GM19238 (cell line): ENCODE data around the gene TTLL9.

Experiments used
- DNase-seq: peaks from one replicate; pipeline ENCODE4 v3.0.0; 2011; ENCODE audit warnings: low spot score; ENCODE audit not compliant: insufficient read length

Gene TTLL9

DNA sequence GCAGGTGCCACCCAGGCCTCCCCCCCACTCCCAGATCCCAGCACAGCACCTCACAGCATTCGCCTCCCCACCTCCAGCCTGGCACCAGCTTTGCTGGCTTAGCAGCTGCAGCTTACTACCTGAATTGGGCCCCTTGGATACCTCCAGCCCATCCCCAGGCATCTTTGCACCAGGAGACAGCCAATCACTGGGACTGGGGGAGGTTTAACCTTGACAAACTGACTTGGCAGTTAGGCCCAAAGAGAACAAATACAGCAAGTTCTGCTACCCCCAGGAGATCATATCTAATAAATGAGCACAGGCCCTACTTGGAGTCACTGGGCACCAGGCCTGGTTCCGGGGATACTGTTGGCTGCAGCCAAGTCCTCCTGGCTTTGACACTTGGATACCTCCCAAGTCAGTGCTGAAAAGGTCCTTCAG lies 72.6 kb downstream of the TTLL9 start:
- DNase-seq: no peak

DNA sequence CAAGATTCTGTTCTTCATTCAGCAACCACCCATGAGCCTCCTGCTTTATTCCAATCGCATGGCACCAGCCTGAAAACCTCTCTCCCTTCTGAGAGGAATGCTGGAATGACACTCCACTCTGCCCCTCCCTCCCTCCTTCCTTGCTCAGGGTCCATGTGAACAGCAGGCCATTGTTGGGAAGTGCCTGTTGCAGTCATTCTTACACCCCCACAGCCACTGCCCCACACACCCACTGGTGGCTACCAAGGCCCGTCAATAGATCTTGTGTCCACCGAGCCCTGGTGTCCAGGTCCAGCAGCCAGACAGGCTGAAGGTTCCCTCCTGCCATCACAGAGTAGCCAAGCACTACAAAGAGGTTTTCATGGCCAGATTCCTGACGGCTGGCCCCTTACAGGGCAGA lies 74.9 kb downstream of the TTLL9 start:
- no peak for DNase-seq

DNA sequence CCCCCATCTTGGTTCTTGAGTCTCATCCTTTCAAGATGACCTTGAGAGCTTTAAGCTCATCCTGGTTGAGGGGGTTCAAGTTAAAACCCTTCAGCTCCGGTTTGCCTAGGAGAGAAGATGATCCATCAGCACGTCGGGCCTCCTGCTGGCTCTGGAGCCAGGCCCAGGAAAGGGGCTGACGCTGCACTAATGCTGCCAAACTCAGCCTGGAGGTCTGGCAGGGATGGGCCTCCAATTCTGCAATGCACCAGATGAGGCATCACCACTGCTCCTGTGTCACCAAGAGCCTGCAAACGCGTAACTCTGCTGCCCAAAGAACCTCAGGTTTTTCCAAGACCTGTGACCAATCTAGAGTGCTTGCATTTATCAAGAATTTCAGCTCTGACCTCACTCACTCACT lies 75.4 kb downstream of the TTLL9 start:
- DNase-seq: no peak

DNA sequence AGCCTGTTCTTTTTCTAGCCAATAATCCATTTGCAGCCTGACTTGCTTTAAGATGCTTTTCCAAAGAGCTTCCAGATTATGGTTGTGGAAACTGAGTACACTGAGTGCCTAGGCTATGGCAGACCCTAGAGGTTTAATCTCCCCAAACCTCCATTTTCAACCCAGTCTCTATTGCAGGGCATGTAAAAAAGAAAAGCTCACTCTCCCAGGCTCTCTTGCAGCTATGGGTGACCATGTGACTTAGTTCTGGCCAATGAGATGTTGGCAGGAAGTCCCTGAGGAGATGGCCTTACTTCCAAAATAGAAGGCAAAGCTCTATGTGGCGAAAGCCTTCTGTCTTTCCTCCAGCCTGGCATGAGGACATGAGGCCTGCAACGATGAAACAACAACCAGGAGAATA lies 77.6 kb downstream of the TTLL9 start:
- no peak for DNase-seq

DNA sequence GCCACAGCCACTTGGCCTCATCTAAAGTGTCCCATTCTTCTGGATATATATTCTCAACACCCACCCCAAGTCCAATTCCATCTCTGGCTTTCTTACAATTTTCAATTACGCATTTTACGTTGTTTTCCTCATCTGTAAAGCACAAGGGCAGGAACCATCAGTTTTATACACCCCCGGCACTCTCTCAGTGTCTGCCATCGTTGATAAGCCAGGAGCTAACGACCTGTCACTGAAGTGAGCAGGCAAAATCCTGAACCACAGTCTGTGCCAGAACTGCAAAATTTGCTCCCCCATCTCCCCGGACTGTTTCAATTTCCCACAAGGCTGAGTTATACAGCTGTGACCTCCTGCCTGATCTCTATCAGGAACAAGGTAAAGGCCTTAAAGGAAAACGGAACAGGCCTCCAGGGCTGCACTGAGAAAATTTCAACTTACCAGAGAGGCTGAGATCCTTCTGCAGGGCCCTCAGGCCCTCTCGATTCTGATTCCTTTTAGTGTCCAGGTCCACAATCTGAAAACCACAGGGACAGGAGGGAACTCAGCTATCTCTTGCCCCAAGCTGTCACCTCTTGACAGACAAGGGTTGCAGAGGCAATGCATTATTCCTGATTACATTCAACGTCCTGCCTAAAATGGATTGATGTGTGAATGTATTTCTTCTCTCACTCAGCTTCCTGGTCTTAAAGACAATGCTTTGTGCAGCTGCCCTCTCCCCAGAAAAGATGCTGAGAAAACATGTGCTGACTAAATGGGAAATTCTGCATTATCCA lies 79.6 kb downstream of the TTLL9 start:
- no peak for DNase-seq

DNA sequence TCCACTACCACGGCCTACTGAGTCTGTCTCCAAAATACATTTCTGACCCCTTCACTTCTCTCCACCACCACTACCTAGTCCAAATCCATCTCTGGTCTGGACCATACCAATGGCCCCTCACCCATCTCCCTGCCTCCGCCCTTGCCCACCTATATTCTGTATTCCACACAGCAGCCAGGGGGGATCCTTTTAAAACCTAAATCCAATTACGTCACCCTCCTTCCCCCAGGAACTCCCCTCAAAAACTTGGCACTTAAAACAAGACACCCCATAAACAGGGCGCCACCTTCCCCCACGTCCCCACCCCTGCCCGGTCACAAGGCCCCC lies 80.7 kb downstream of the TTLL9 start:
- DNase-seq: no peak

DNA sequence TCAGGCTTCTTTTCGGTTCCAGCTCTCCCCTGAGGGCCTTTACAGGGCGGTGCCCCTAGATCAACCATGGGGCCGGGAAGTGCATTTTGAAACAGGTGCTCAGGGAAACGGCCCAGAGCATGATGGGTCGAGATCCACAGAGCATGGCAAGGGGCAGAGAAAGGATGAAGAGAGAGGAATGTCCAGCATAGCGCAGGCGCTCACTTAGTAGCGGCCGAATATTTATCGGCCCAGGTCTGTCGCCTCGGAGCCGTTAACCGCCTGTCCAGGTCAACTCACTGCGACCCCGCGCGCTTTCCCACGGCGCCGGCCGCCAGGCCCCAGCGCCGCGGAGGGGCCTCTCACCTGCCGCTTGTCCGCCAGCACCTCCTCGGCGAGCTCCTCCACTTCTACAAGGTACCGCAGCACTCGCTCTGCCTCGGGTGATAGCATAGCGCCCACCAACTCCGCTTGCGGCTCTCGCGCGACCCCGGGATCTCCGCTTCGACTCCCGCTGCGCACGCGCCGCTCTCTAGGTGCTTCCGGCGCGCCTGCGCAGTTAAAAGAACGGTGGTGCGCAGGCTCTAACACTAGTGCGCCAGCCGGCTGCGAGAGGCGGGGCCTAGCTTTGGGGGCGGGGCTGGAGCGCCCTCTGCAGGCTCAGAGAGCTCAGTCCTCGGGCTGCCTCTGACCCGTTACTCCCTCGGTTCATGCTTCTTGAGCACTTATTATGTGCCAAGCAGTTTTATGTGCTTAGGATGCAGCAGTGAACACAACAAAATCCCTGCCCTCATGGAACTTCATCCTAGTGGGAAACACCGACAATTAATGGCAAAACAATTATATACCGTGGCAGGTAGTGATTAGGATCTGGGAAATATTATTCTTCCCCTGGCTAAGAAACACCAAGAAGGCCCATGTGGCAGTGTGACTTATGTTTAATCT lies 81.4 kb downstream of the TTLL9 start, which contains the start of gene PDRG1:
PDRG1 (minus strand) TSS at position 517 of the 924 bp plus-strand sequence; CDS start at position 432, 85 bp downstream.
- DNase-seq: peak; percentile 86

DNA sequence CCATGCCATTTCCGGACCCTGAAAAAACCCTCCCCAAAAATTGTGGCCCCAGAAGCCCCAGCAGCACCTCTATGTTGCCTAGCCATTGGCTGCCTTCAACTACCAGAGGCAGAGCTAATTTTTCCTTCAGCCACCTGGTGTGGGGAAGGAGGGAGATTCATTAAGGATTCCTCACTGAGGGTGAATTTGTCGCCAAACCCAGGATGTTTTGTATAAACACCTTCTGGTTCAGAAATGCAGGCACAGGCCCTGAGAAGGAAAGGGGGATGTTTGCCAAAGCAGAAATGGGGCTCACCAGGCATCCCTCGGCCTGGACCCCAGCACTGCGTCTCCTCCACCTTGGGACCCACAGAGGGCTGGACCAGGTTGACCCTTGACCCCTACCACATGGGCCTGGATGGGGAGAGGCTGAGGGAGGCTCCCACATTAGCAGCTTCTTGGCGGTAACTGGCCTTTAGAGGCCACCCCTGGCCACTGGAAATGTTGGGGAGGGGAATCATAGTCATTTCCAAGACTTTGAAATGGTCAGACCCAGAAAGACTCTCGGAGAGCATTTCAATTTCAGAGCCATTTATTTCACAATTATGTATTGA lies 83.2 kb downstream of the TTLL9 start:
- DNase-seq: no peak

DNA sequence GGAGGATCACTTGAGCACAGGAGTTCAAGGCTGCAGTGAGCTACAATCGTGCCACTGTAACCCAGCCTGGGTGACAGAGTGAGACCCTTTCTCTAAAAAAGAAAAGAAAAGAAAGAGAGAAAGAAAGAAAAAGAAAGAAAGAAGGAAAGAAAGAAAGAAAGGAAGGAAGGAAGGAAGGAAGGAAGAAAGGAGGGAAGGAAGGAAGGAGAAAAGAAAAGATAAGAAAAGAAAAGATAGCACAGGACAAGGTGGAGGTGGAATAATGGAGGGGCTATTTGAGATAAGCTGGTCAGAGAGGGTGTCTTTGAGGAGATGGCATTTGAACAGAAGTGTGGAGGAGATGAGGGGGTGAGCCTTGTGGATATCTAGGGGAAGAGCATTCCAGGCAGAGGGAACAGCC lies 84.1 kb downstream of the TTLL9 start:
- no peak for DNase-seq

DNA sequence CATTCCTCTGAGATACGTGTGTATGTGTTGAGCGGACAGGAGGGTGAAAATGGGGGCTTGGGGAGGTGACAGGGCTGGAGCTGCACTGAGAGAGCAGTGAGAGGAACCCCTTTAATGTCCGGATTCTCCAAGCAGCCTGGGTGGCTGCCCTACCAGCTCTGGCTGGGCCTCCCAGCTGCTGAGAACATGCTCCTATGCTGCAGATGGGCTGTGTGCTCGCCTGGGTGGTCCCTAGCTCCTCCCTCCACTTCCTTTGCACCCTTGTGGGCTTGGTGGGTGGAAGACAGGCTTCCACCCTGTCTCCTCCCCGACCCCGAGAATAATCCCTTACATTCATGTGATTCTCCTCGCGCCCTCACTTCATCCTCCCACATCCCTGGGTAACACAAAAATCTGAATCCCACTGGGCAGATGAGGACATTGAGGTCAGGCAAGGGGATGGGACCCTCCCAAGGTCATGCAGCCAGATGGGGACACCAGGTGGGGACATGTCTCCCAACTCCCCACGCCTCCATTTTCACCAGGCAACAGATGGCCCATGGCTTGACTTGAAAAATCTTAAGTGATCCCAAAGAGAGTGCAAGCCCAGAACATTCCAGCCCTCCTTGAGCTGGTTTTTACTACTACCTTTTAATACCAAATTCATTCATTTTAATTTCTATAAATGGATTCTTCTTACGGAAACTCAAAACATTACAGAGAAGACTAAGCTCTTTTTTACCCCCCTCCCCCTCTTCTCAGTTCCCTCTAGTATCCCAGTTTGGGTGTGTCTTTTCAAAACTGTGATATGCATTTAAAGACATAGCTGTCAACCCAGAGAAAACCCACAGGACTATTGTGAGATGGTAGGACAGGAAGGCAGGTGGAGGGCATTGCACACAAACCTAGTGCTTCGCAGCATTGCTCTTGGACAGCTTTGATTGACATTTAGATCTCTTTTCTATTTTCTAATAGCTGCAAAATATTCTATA lies 86.4 kb downstream of the TTLL9 start:
- DNase-seq: no peak

DNA sequence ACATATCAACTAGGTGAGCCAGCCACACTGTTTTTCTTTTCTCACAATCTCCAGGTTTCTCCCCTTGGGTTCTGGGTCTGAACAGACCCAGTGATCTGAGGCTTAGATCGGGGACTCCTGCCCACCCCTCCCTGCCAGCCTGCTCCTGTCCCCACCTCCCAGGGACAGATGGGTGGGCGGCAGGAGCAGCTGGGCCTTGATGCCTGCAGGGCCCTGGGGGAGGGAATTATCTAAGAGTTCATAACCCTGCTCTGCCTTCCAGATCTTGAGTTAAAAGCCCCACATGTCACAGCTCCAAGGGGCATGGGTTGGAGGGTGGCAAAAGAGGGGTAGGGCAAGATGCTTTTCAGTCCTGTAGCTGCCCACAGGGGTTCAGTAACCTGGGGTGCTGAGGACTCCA lies 92.3 kb downstream of the TTLL9 start:
- DNase-seq: no peak

DNA sequence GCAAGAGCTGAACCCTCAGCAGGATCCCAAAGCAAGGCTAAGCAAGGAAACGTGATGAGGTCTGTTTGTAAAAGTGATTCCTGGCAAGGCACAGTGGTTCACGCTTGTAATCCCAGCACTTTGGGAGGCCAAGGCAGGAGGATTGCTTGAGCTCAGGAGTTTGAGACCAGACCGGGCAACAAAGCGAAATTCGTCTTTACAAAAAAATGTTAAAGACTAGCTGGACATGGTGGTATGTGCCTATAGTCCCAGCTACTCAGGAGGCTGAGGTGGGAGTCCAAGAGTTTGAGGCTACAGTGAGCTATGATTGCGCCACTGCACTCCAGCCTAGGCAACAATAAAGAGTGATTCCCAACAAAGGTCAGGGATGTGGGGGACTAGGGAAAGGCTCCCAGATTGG lies 93.5 kb downstream of the TTLL9 start:
- DNase-seq: no peak

DNA sequence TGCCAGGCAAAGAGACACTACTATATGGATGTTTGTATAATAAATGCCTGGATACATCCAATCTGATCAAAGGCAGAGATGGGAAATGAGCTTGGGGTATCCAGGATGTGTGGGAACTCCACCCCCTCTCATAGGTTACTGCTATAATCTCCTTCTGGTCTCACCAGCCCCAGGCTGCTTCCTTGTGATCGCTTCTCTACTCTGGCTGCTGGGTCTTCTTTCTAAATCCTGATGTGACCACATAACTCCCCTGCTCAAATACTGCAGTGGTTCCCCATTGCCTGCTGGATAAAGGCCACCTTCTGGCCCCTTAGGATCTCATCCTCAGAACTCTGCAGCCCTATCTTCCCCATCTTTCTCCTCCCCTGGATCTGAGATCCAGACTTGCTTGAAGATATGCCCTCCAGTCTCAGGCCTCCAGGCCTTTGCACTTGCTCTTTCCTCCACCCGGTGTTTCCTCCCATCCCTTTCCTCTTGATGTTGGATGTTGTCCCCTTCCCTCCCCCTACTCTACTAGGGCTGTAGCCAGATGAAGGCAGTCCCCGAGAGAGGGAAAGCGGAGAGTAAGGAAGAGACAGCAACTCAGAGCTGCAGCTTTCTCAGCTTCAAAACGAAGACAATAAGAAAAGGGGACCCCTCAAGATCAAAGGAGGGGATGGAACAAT lies 96.7 kb downstream of the TTLL9 start:
- no peak for DNase-seq

DNA sequence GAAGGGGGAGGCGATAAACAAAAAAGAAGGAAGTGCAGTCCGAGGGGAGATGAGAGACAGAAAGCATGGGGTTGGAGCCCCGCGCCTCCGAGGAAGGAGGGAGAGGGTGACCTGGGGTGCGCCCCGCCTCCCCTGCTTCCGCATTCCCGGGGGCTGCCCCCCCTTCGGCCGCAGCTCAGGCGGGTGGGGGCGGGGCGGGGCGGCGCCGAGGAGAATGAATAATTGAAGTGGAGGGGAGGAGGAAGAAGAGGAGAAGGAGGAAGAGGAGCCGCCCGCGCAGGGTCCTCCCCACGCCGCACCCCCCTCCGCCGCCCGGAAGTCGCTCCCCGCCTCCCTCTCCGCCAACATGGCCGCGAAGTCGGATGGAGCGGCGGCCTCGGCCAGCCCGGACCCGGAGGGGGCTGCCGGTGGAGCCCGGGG lies 97.4 kb downstream of the TTLL9 start, which contains the start of gene XKR7:
XKR7 (plus strand) TSS at position 322 of the 420 bp plus-strand sequence; CDS start at position 347, 25 bp downstream.
- no peak for DNase-seq

DNA sequence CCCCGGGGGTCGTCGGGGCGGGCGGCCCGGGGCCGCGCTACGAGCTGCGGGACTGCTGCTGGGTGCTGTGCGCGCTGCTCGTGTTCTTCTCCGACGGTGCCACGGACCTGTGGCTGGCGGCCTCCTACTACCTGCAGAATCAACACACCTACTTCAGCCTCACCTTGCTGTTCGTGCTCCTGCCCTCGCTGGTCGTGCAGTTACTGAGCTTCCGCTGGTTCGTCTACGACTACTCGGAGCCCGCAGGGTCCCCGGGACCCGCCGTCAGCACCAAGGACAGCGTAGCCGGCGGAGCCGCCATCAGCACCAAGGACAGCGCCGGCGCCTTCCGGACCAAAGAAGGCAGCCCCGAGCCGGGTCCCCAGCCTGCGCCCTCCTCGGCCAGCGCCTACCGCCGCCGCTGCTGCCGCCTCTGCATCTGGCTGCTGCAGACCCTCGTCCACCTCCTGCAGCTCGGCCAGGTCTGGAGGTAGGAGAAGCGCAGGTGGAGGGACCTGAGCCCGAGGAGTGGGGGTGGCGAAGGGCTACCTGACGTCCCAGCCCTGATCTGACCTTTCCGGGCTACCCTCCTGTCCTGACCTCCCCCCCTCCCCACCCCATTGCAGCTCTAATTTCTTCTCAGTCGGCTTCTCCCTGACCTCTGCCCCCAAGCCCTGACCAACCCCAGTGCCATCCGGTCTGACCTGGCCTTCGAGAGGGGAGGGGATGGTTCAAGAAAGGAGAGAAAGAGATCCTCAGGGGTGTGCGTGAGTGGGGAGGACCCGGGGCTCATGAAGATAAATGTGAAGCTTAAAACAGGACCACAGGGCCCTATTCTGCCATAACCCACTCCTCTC lies 98.1 kb downstream of the TTLL9 start:
- peak; percentile 86 for DNase-seq

DNA sequence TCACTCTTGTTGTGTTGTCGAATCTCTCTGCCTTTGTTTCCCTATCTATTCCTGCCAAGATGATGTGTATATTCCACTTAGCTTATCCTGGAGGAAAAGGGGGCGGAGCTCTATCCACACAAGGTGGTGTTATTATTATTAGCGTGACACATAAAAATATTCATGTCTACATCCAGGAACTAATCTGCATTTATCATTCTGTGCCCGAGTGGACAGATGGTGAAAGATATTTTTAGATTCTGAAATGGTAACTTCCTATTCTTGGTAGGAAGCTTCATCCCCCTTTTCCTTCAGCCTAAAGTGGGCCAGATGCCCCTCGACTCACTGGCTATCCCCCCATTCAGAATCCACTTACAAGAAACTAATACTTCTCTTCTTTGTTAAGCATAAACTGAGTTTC lies 99.6 kb downstream of the TTLL9 start:
- no peak for DNase-seq

DNA sequence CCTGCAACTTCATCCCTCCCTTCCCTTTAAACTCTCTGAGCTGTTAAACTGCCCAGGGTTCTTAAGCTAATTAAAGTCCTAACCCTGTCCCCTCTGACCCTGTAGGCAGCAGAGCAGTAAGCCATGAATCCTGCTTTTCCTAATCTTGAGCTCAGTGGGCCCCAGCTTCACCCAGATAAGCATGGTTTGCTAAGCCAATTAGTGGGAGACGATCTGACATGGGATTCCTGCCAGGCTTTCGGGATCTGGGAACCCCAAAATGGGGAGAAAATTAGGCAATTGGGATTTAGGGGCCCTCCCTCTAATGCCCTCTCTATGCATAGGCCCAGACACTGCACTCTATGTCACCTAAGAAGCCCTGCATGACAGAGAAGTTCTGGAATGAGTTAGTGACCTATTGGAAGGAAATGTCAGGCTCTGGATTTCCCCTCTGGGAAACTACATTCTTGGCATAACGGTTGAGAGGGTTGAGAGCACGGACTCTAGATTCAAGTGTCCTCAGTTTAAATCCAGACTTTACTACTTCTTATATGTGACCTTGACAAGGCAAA lies 102.1 kb downstream of the TTLL9 start:
- DNase-seq: no peak

DNA sequence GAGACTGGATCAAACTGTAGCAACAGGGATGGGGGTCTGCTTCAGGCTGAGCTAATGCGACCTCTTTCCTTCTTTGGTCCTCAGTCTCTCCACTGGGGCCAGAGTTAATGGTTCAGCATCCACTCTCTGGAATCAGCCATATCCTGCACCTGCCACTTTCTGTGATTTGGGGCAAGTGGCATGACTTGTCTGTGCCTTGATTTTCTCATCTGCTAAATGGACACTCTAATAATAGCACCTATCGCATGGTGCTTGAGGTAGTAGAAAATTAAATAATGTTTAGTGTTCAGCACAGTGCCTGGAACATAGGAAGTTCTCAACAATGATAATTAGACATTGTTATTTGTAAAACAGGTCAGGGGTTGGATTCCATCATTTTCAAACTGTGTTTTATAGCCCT lies 103.9 kb downstream of the TTLL9 start:
- DNase-seq: no peak

DNA sequence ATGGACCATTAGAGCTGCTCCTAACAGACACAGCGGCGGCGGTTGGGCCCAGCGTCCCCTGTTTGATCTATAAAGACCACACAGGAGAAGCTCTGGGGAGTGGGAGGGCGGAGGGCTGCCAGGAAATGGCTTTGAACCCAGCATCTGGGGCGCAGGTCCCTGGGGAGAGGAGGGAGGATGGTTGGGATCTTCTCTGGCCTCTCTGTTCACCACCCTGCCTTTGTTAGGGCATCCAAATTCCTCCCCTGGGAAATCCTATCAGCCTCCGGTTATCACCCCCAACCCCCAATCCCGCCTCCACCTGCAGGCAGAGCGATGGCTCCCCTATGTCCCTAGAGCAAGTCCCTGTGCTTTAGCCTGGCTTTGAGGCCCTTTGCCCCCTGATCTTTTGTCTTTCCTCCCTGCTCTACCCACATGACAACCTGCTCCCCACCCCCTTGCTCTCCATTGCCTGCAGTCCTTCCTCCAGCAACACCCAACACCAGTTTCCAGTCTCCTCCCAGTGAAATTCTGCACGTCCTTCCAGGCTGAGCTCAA lies 104.6 kb downstream of the TTLL9 start:
- no peak for DNase-seq
